DOHH2 (cell line): ENCODE measurements around the gene XIRP2.
"Not testable (repeated sequence)": the region's sequence is repeated elsewhere in the genome, so short reads cannot be mapped to it uniquely, and the experiment has no call there.

ENCODE experiments used
- H3F3A ChIP-seq: fragments of 200-600 bp; sonication (generic), shearing (Covaris generic); 2 replicates; pipeline ENCODE4 v1.6.0; 2016; ENCODE audit warnings: antibody characterized with exemption, mild to moderate bottlenecking; ENCODE audit not compliant: control insufficient read depth, insufficient read depth
- H3K27ac ChIP-seq: fragments of 200-600 bp; sonication (generic); 2 replicates; pipeline ENCODE4 v1.5.1; 2014; ENCODE audit warnings: low read depth, mild to moderate bottlenecking, low read length, moderate library complexity
- H3K27me3 ChIP-seq: fragments of 200-600 bp; sonication (generic); 2 replicates; pipeline ENCODE4 v1.6.1; 2014; ENCODE audit warnings: mild to moderate bottlenecking, low read length, mixed read lengths; ENCODE audit not compliant: control insufficient read depth
- H3K36me3 ChIP-seq: fragments of 200-600 bp; sonication (generic); 2 replicates; pipeline ENCODE4 v1.6.1; 2014; ENCODE audit warnings: mild to moderate bottlenecking, low read length, moderate library complexity, mixed read lengths; ENCODE audit not compliant: control insufficient read depth
- H3K4me1 ChIP-seq: fragments of 200-600 bp; sonication (generic); 2 replicates; pipeline ENCODE4 v1.6.1; 2014; ENCODE audit warnings: mild to moderate bottlenecking, low read length, mixed read lengths; ENCODE audit not compliant: control insufficient read depth
- H3K4me2 ChIP-seq: fragments of 200-600 bp; sonication (generic); 2 replicates; pipeline ENCODE4 v1.6.0; 2014; ENCODE audit warnings: mild to moderate bottlenecking, low read length, moderate library complexity
- H3K4me3 ChIP-seq: fragments of 200-600 bp; sonication (generic); 2 replicates; pipeline ENCODE4 v1.5.1; 2014; ENCODE audit warnings: mild to moderate bottlenecking, low read length, mixed read lengths
- H3K79me2 ChIP-seq: fragments of 200-600 bp; sonication (generic); 2 replicates; pipeline ENCODE4 v1.6.1; 2014; ENCODE audit warnings: mild to moderate bottlenecking, low read length, mixed read lengths; ENCODE audit not compliant: control insufficient read depth
- H3K9me2 ChIP-seq: fragments of 200-600 bp; sonication (generic); replicated peaks from 2 replicates; pipeline ENCODE4 v1.6.1; 2014; ENCODE audit warnings: mild to moderate bottlenecking, low read length, mixed read lengths; ENCODE audit not compliant: control insufficient read depth
- H3K9me3 ChIP-seq: fragments of 200-600 bp; sonication (generic); 2 replicates; pipeline ENCODE4 v1.6.1; 2014; ENCODE audit warnings: antibody characterized with exemption, low read length, mixed read lengths; ENCODE audit not compliant: control insufficient read depth, insufficient read depth
- H4K20me1 ChIP-seq: fragments of 200-600 bp; sonication (generic); 2 replicates; pipeline ENCODE4 v1.6.0; 2014; ENCODE audit warnings: low read depth, mild to moderate bottlenecking, antibody characterized with exemption, low read length, moderate library complexity; ENCODE audit not compliant: control insufficient read depth, insufficient read depth
- EZH2phosphoT487 ChIP-seq: fragments of 200-600 bp; sonication (generic); IDR thresholded peaks from 2 replicates; pipeline ENCODE4 v1.6.1; 2017; ENCODE audit warnings: borderline replicate concordance, mild to moderate bottlenecking, antibody characterized with exemption, low read length, moderate library complexity, mixed read lengths
- TF ChIP-seq, protein P1 (sequence below): fragments of 200-600 bp; sonication (generic); IDR thresholded peaks from one replicate; pipeline ENCODE4 v1.5.1; 2014; ENCODE audit warnings: antibody characterized with exemption, mild to moderate bottlenecking, low read depth, low read length; ENCODE audit not compliant: poor library complexity, severe bottlenecking

XIRP2 gene

DNA sequence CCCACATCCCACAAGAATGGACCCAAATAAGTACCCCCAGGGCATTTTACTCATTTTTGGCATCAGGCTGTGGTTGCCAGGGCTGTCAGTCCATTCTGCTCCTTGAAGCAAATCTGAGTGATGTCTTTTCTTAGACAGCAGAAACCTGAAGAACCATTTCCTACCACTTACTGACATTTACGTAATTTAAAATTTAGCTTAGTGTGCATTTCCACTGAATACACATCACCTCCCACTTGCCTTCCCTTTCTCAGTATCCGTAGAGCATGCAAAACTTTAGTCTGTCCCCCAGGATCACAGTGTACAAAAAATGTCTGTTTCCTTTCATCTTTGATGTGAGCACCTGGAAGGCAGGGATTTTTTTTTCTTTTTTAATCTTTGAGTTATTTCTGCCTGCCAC lies 130.3 kb downstream of the XIRP2 start:
- no peaks in the 10 kb centered on the region for H3K9me3 ChIP-seq
- H3K27me3 ChIP-seq: no peaks in the 10 kb centered on the region
- no peaks in the 10 kb centered on the region for H4K20me1 ChIP-seq
- no peak overlapping the region for H3K27ac ChIP-seq
- TF ChIP-seq EZH2phosphoT487: no peak
- TF ChIP-seq, protein P1, sequence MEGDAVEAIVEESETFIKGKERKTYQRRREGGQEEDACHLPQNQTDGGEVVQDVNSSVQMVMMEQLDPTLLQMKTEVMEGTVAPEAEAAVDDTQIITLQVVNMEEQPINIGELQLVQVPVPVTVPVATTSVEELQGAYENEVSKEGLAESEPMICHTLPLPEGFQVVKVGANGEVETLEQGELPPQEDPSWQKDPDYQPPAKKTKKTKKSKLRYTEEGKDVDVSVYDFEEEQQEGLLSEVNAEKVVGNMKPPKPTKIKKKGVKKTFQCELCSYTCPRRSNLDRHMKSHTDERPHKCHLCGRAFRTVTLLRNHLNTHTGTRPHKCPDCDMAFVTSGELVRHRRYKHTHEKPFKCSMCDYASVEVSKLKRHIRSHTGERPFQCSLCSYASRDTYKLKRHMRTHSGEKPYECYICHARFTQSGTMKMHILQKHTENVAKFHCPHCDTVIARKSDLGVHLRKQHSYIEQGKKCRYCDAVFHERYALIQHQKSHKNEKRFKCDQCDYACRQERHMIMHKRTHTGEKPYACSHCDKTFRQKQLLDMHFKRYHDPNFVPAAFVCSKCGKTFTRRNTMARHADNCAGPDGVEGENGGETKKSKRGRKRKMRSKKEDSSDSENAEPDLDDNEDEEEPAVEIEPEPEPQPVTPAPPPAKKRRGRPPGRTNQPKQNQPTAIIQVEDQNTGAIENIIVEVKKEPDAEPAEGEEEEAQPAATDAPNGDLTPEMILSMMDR: no peak
- H3F3A ChIP-seq: no peaks in the 10 kb centered on the region
- no peaks in the 10 kb centered on the region for H3K79me2 ChIP-seq
- no peak overlapping the region for H3K4me2 ChIP-seq
- no peaks in the 10 kb centered on the region for H3K9me2 ChIP-seq
- H3K36me3 ChIP-seq: no peaks in the 10 kb centered on the region
- H3K4me3 ChIP-seq: no peak overlapping the region
- no peaks in the 10 kb centered on the region for H3K4me1 ChIP-seq

GRCh38 chr2:167028503-167028902 lies 140.2 kb downstream of the XIRP2 start:
- no peak overlapping the region for H3K4me2 ChIP-seq
- H3K9me3 ChIP-seq: no peaks in the 10 kb centered on the region
- no peaks in the 10 kb centered on the region for H3F3A ChIP-seq
- H4K20me1 ChIP-seq: no peaks in the 10 kb centered on the region
- no peaks in the 10 kb centered on the region for H3K27me3 ChIP-seq
- no peaks in the 10 kb centered on the region for H3K36me3 ChIP-seq
- no peaks in the 10 kb centered on the region for H3K9me2 ChIP-seq
- no peaks in the 10 kb centered on the region for H3K4me1 ChIP-seq
- H3K27ac ChIP-seq: no peak overlapping the region
- no peaks in the 10 kb centered on the region for H3K79me2 ChIP-seq
- H3K4me3 ChIP-seq: no peak overlapping the region
- TF ChIP-seq EZH2phosphoT487: no peak
- TF ChIP-seq, protein P1: no peak

DNA sequence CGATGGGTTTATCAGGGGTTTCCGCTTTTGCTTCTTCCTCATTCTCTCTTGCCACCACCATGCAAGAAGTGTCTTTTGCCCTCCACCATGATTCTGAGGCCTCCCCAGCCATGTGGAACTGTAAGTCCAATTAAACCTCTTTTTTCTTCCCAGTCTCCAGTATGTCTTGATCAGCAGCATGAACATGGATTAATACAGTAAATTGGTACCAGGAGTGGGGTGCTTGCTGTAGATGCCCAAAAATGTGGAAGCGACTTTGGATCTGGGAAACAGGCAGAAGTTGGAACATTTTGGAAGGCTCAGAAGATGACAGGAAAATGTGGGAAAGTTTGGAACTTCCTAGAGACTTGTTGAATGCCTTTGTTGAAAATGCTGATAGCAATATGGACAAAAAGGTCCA lies 146.7 kb downstream of the XIRP2 start:
- H3K36me3 ChIP-seq, H3K9me2 ChIP-seq, H3F3A ChIP-seq, H3K27me3 ChIP-seq, H3K4me1 ChIP-seq, H3K4me3 ChIP-seq, H3K27ac ChIP-seq, H3K9me3 ChIP-seq, H4K20me1 ChIP-seq, H3K4me2 ChIP-seq, H3K79me2 ChIP-seq: not testable (repeated sequence)

GRCh38 chr2:167048829-167049228 lies 160.5 kb downstream of the XIRP2 start:
- Histone ChIP-seq H3K9me3 (no peaks in the 10 kb centered on the region), H3K4me3 (no peak overlapping the region), H4K20me1 (no peaks in the 10 kb centered on the region), H3K4me1 (no peaks in the 10 kb centered on the region), H3F3A (no peaks in the 10 kb centered on the region), H3K79me2 (no peaks in the 10 kb centered on the region), H3K27ac (no peak overlapping the region), H3K36me3 (no peaks in the 10 kb centered on the region), H3K9me2 (no peaks in the 10 kb centered on the region), H3K27me3 (no peaks in the 10 kb centered on the region), H3K4me2 (no peak overlapping the region)
- TF ChIP-seq, protein P1: no peak
- TF ChIP-seq EZH2phosphoT487: no peak
